Measurements from ENCODE around the gene C10orf90. TPM values are rescaled to one million over a fixed set of nuclear protein-coding genes. Genes with fewer than 3 reads are reported as not detected.

Gene C10orf90
- total RNA-seq, 4 donors from 2014 or later, result not detected

DNA sequence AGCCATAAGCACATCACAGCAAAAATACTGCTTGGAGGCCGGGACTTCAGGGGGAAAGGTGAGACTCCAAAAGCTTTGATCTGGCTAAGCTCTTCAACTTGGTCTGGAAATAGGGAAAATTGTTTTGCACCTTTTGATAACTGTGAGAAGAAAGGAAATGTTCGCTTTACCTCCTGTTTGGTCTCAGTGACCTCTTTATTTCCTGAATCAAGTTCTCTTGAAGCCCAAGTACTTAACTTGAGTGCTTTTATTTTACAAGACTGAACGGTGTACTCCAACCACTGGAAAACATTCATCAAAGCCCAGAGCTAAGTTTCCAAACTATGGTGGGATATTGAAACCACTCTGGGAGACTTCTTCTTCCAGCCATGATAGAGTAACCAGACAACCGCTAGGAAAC is 5.3 kb downstream of the C10orf90 start:
- Histone ChIP-seq H3K27me3 (no peaks in the 10 kb centered on the region), H3K9me3 (no peaks in the 10 kb centered on the region), H3K36me3 (no peaks in the 10 kb centered on the region), H3K4me1 (no peaks in the 10 kb centered on the region), H3K4me3 (no peak overlapping the region), H3K27ac (no peak overlapping the region)
- TF ChIP-seq, protein P1, sequence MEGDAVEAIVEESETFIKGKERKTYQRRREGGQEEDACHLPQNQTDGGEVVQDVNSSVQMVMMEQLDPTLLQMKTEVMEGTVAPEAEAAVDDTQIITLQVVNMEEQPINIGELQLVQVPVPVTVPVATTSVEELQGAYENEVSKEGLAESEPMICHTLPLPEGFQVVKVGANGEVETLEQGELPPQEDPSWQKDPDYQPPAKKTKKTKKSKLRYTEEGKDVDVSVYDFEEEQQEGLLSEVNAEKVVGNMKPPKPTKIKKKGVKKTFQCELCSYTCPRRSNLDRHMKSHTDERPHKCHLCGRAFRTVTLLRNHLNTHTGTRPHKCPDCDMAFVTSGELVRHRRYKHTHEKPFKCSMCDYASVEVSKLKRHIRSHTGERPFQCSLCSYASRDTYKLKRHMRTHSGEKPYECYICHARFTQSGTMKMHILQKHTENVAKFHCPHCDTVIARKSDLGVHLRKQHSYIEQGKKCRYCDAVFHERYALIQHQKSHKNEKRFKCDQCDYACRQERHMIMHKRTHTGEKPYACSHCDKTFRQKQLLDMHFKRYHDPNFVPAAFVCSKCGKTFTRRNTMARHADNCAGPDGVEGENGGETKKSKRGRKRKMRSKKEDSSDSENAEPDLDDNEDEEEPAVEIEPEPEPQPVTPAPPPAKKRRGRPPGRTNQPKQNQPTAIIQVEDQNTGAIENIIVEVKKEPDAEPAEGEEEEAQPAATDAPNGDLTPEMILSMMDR (IDR thresholded peaks at IDR 0.05), result no peak
- TF ChIP-seq POLR2A (IDR thresholded peaks at IDR 0.05), result no peak
- no peak for DNase-seq

GRCh38 chr10:126663880-126664279 is 6.6 kb downstream of the C10orf90 start:
- no peak for DNase-seq
- peak overlapping the region in 1 of 4 donors; percentile 26 for H3K27ac ChIP-seq

DNA sequence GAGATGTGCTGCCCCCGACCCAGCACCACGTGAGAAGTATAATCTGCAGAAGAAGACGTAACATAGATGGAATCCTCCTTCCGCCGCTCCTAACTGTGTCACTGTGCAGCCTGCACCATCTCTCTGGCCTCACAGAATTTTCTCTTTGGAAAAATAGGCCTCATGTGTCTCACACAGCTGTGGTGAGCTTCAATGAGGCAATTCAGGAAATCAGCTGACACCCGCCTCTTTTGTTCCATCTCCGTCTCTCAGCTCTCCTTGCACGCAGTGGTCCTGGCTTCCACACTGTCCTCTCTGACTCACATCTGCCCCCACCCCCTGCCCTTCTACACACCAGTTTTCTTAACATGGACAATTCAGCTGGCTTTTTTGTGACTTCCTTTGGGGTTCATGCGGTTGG is 7.2 kb downstream of the C10orf90 start:
- Histone ChIP-seq H3K27me3 (no peaks in the 10 kb centered on the region), H3K27ac (peak overlapping the region in 1 of 4 donors; percentile 45), H3K9me3 (no peaks in the 10 kb centered on the region), H3K4me1 (no peaks in the 10 kb centered on the region), H3K36me3 (no peaks in the 10 kb centered on the region), H3K4me3 (no peak overlapping the region)
- peak in 1 of 3 donors; percentile 48 for DNase-seq
- TF ChIP-seq, protein P1 (IDR thresholded peaks at IDR 0.05), result no peak
- no peak for TF ChIP-seq POLR2A (IDR thresholded peaks at IDR 0.05)

More at GRCh38 chr10:126663880-126664279, 6.6 kb downstream of the C10orf90 start:
- Histone ChIP-seq H3K27me3 (no peaks in the 10 kb centered on the region), H3K4me3 (no peak overlapping the region), H3K36me3 (no peaks in the 10 kb centered on the region), H3K4me1 (no peaks in the 10 kb centered on the region), H3K9me3 (no peaks in the 10 kb centered on the region)
- no peak for TF ChIP-seq POLR2A (IDR thresholded peaks at IDR 0.05)
- TF ChIP-seq, protein P1 (IDR thresholded peaks at IDR 0.05), result no peak

- no peak for DNase-seq
- TF ChIP-seq POLR2A (IDR thresholded peaks at IDR 0.05), result no peak
- TF ChIP-seq, protein P1 (IDR thresholded peaks at IDR 0.05), result no peak
- peak overlapping the region in 1 of 4 donors; percentile 45 for H3K27ac ChIP-seq
These were observed 8.5 kb downstream of the C10orf90 start for GRCh38 chr10:126661841-126662515.

DNA sequence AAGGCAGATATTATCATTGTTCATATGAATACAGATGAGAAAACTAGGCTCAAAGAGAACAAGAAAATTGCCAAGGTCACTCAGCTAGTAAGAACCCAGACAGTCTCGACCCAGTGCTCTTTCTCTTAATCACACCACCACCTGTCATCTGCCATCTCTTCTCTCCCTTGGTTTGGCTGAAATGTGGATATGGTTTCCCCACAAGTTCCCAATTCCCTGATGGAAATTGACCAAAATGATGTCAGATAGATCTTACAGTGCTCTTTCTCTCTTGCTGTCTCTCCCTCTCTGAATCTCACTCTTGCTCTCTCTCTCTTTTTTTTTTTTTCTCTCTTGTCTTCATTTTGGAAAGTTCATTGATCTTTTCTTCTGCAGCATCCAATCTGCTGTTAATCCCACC is 9.1 kb downstream of the C10orf90 start:
- Histone ChIP-seq H3K27ac (no peak overlapping the region), H3K4me1 (no peaks in the 10 kb centered on the region), H3K4me3 (no peak overlapping the region), H3K27me3 (no peaks in the 10 kb centered on the region), H3K36me3 (no peaks in the 10 kb centered on the region), H3K9me3 (no peaks in the 10 kb centered on the region)
- DNase-seq, result no peak
- no peak for TF ChIP-seq POLR2A (IDR thresholded peaks at IDR 0.05)
- TF ChIP-seq, protein P1 (IDR thresholded peaks at IDR 0.05), result no peak

More at GRCh38 chr10:126661841-126662515, 8.5 kb downstream of the C10orf90 start:
- Histone ChIP-seq H3K27me3 (no peaks in the 10 kb centered on the region), H3K9me3 (no peaks in the 10 kb centered on the region), H3K36me3 (no peaks in the 10 kb centered on the region), H3K4me1 (no peaks in the 10 kb centered on the region), H3K4me3 (no peak overlapping the region)

Measured in Peyer's patch (tissue), 4 donors.